Peyer's patch (tissue), 4 donors: ENCODE results near the gene RALB. TPM values are rescaled to one million over a fixed set of nuclear protein-coding genes. Genes with fewer than 3 reads are reported as not detected.

Source experiments
- DNase-seq, 3 donors: peaks; one replicate each; pipeline ENCODE4 v3.0.0-alpha.2; 2017 to 2019
- H3K27ac ChIP-seq, 4 donors: fragments of 200-600 bp; sonication (generic); one replicate each; pipeline ENCODE4 v1.5.1; 2016 to 2019
- H3K27me3 ChIP-seq, 2 donors: fragments of 200-600 bp; sonication (generic); one replicate each; pipeline ENCODE4 v1.5.1; 2019
- H3K36me3 ChIP-seq, 3 donors: fragments of 200-600 bp; sonication (generic); one replicate each; pipeline ENCODE4 v1.5.1; 2016 to 2019
- H3K4me1 ChIP-seq, 4 donors: fragments of 200-600 bp; sonication (generic); one replicate each; pipeline ENCODE4 v1.5.1; 2016 to 2019
- H3K4me3 ChIP-seq, 4 donors: fragments of 200-600 bp; sonication (generic); 1 replicate in 3 of 4; 2 replicates in 1 of 4; pipeline ENCODE4 v1.5.1; 2016 to 2019; ENCODE audit warnings: mild to moderate bottlenecking in 1 of 4
- H3K9me3 ChIP-seq, 4 donors: fragments of 200-600 bp; sonication (generic); one replicate each; pipeline ENCODE4 v1.5.1; 2016 to 2019; ENCODE audit warnings: mild to moderate bottlenecking in 1 of 4
- POLR2A ChIP-seq, 2 donors: fragments of 450-650 bp; IDR thresholded peaks; one replicate each; pipeline ENCODE4 v1.5.1; 2017; ENCODE audit warnings: antibody characterized with exemption in 2 of 2, mild to moderate bottlenecking in 2 of 2, moderate library complexity in 2 of 2
- total RNA-seq, 4 donors: library from RNA; depleted of rRNA; stranded (reverse); fragments of >200 nt; gene quantifications; one replicate each; pipeline ENCODE4 v1.1.0, GENCODE V29; 2016
- TF ChIP-seq, protein P1 (sequence below), 6 experiments: fragments of 450-650 bp in 4 of 6; fragments of 200-600 bp in 2 of 6; sonication (generic) in 1 of 6; IDR thresholded peaks; one replicate each; pipeline ENCODE4 v1.5.1; 2017 to 2019; ENCODE audit warnings: antibody characterized with exemption in 6 of 6, mild to moderate bottlenecking in 3 of 6, moderate library complexity in 1 of 6

Gene RALB
- total RNA-seq, 4 donors from 2014 or later, result 49.3 to 61.9 (median 50.2) TPM

DNA sequence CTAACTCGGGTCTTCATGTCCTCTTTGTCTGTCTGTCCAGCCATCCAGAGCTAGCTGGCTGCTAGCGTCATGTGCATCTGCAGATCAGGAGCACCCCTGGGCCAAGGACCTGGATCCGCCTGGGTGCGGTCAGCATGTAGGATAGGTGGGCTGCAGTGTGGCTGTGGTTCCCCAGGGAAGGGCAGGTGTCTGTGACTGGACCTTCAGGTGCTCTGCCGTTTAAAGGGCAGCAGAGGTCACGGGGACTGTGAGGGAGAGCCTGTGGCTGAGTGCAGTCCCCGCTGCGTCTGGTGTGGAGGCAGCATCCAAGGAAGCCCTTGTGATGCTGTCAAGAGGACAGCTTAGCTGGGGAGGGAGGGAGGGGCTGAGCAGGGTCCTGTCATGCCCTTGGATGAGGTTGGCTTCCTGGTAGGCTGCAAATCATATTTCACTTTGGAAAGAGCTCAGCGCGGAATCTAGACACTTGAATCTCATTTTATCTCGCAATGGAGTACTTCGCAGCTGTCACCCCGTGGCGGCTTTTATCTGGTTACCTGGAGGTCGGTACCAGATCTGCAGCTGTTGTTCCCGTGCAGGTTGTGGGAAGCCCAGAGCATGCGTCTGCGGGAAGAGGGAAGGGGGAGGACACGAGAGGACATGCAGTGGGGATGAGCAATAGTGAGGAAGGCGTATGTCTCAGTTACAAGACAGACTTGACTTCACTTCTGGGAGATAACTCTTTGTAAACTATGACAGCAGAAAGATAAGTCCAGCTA is 5.9 kb upstream of the RALB start:
- Histone ChIP-seq H3K4me3 (no peak overlapping the region), H3K27me3 (no peaks in the 10 kb centered on the region), H3K36me3 (no peaks in the 10 kb centered on the region), H3K4me1 (peaks cover 0 to 31% (median 0%) of the 10 kb centered on the region in 4 donors), H3K27ac (no peak overlapping the region), H3K9me3 (peaks cover 0 to 3% (median 0%) of the 10 kb centered on the region in 4 donors)
- TF ChIP-seq, protein P1, sequence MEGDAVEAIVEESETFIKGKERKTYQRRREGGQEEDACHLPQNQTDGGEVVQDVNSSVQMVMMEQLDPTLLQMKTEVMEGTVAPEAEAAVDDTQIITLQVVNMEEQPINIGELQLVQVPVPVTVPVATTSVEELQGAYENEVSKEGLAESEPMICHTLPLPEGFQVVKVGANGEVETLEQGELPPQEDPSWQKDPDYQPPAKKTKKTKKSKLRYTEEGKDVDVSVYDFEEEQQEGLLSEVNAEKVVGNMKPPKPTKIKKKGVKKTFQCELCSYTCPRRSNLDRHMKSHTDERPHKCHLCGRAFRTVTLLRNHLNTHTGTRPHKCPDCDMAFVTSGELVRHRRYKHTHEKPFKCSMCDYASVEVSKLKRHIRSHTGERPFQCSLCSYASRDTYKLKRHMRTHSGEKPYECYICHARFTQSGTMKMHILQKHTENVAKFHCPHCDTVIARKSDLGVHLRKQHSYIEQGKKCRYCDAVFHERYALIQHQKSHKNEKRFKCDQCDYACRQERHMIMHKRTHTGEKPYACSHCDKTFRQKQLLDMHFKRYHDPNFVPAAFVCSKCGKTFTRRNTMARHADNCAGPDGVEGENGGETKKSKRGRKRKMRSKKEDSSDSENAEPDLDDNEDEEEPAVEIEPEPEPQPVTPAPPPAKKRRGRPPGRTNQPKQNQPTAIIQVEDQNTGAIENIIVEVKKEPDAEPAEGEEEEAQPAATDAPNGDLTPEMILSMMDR (IDR thresholded peaks at IDR 0.05), result no peak
- TF ChIP-seq POLR2A (IDR thresholded peaks at IDR 0.05), result no peak
- DNase-seq, result peak in 1 of 3 donors; percentile 30

DNA sequence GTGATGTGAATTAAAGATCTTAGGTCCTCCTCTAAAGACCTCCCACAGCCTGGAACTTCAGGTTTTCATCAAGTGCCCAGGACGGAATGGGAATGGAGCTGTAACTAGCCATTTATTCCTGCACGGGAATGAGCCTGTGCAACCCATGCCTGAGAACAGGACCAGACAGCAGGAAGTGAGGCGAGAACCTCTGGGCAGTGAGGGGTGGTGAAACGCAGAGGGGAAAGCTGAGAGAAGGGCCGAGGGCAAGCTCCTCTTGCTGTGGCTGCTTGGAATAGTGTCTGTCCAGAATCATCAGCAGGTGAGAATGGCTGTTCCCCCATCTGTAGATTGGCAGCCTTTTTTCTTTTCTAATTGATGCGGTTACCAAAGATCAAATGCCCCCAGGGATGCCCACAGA is 4.8 kb upstream of the RALB start:
- DNase-seq, result no peak
- Histone ChIP-seq H3K27me3 (no peaks in the 10 kb centered on the region), H3K36me3 (no peaks in the 10 kb centered on the region), H3K27ac (no peak overlapping the region), H3K4me3 (no peak overlapping the region), H3K4me1 (peaks cover 0 to 34% (median 0%) of the 10 kb centered on the region in 4 donors), H3K9me3 (peaks cover 0 to 3% (median 0%) of the 10 kb centered on the region in 4 donors)
- TF ChIP-seq POLR2A (IDR thresholded peaks at IDR 0.05), result no peak
- TF ChIP-seq, protein P1 (IDR thresholded peaks at IDR 0.05), result no peak

- Histone ChIP-seq H3K27ac (peak overlapping the region in 1 of 4 donors; percentile 12), H3K4me1 (peaks cover 0 to 28% (median 0%) of the 10 kb centered on the region in 4 donors), H3K9me3 (no peaks in the 10 kb centered on the region), H3K36me3 (no peaks in the 10 kb centered on the region), H3K27me3 (no peaks in the 10 kb centered on the region), H3K4me3 (no peak overlapping the region)
- no peak for TF ChIP-seq POLR2A (IDR thresholded peaks at IDR 0.05)
- TF ChIP-seq, protein P1 (IDR thresholded peaks at IDR 0.05), result no peak
- DNase-seq, result no peak
Measured at GRCh38 chr2:120250640-120251039, 2.0 kb upstream of the RALB start.

DNA sequence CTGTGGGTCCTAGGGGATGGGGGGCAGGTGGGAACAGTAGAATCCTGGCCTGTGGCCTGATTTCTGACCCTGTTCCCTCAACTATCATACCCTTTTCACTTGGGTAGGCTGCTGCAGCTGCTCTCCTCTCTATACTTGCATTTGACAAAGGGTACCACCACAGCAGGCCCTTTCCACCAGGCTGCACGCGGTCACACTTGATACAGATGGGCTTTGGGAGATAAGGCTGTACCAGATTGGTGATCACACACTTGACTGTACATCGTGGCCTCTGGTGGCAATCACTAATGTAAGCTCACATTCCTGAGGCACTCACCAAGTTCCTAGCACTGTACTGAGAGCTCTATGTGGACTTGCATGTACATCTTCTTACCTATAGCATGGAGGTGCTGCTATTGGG is 1.6 kb upstream of the RALB start:
- H3K27ac ChIP-seq, result no peak overlapping the region
- no peak overlapping the region for H3K4me3 ChIP-seq
- no peaks in the 10 kb centered on the region for H3K9me3 ChIP-seq
- H3K4me1 ChIP-seq, result peaks cover 0 to 24% (median 0%) of the 10 kb centered on the region in 4 donors
- TF ChIP-seq, protein P1 (IDR thresholded peaks at IDR 0.05), result no peak
- no peak for TF ChIP-seq POLR2A (IDR thresholded peaks at IDR 0.05)
- no peaks in the 10 kb centered on the region for H3K36me3 ChIP-seq
- no peaks in the 10 kb centered on the region for H3K27me3 ChIP-seq
- DNase-seq, result no peak

- Histone ChIP-seq H3K4me3 (peak overlapping the region; percentile 71 to 89 (median 86)), H3K27me3 (no peaks in the 10 kb centered on the region), H3K27ac (peak overlapping the region; percentile 86 to 94 (median 90)), H3K4me1 (peaks cover 0 to 21% (median 0%) of the 10 kb centered on the region in 4 donors), H3K36me3 (no peaks in the 10 kb centered on the region), H3K9me3 (no peaks in the 10 kb centered on the region)
- no peak for DNase-seq
- TF ChIP-seq, protein P1 (IDR thresholded peaks at IDR 0.05), result no peak
- TF ChIP-seq POLR2A (IDR thresholded peaks at IDR 0.05), result no peak
Measured at GRCh38 chr2:120251880-120252224, 800 bp upstream of the RALB start.
